ENCODE measurements around the gene UBN2. TPM values are rescaled to one million over a fixed set of nuclear protein-coding genes. Genes with fewer than 3 reads are reported as not detected.

Gene UBN2
- total and polyA plus RNA-seq, 10 of the 15 experiments (the other 5 are each of a cell fraction or from before 2014, with no cell fraction given) = 0.27 to 8.5 (median 2.5) TPM

DNA sequence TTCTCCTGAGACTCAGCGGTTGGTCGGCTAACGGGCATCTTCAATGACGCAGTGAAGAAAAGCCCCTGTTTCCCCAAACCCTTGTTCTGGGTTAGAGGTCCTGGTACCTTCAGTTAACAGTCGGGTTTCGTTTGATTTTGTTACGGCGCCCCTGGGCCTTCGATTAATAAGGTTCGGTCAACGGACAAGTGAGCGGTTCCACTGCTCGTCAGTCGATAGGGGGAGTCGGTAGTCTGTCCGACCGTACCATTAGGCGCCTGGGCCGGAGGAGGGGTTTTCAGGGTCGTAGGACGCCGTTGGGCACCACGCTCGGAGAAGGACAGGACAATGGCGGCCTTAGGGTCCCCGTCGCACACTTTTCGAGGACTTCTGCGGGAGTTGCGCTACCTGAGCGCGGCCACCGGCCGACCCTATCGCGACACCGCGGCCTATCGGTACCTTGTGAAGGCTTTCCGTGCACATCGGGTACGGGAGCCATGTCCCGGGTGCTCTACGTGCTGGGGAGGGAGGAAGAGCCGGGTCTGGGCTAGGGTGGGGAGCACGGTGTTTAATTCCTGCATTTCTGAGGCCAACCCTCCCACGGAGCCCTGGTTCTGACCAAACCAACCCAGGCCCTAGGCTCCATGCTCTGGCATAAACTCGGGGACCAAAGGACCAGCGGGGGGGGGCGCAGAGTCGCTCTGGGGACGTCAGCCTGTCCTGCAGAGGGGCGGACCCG, 110.2 kb downstream of the UBN2 start, which contains the start of gene FMC1 (continued):
- TF ChIP-seq MYC (IDR thresholded peaks at IDR 0.05; ENCODE audit: insufficient read depth, insufficient read length, insufficient replicate concordance, low read length, severe bottlenecking) (no peak), BCL11A (IDR thresholded peaks at IDR 0.05; ENCODE audit: low read depth, low read length) (no peak), SMAD5 (IDR thresholded peaks at IDR 0.05; ENCODE audit: low read depth) (peak; percentile 52; the same call in 1 of the 2 replicates), CBX3 (IDR thresholded peaks at IDR 0.05; ENCODE audit: borderline replicate concordance, low read depth) (no peak), ESRRA (IDR thresholded peaks at IDR 0.05; ENCODE audit: low read length) (peak; percentile 76; the same call in 1 of the 2 replicates), RAD21 (IDR thresholded peaks at IDR 0.05; ENCODE audit: insufficient read depth, low read depth, low read length) (no peak), TARDBP (IDR thresholded peaks at IDR 0.05; ENCODE audit: borderline replicate concordance) (peak; percentile 48; the same call in 1 of the 2 replicates), NR2C1 (IDR thresholded peaks at IDR 0.05) (no peak; the same call in 1 of the 2 replicates), ZNF274 (IDR thresholded peaks at IDR 0.05; ENCODE audit: insufficient read depth, insufficient read length) (no peak), CREM (IDR thresholded peaks at IDR 0.05; ENCODE audit: low read depth) (peak; percentile 94), POLR2AphosphoS5 (IDR thresholded peaks at IDR 0.05; ENCODE audit: low read length) (peak; percentile 72), ZNF217 (IDR thresholded peaks at IDR 0.05) (no peak), MEF2A (IDR thresholded peaks at IDR 0.05; ENCODE audit: insufficient read depth, low read depth, low read length) (no peak), NR2F1 (conservative IDR thresholded peaks at IDR 0.05) (peak; percentile 79), RAD51 (IDR thresholded peaks at IDR 0.05) (no peak), PML (IDR thresholded peaks at IDR 0.05; ENCODE audit: low read length) (peak; percentile 86; the same call in 1 of the 2 replicates), CBX5 (IDR thresholded peaks at IDR 0.05; ENCODE audit: low read depth) (no peak), SPI1 (IDR thresholded peaks at IDR 0.05; ENCODE audit: borderline replicate concordance, insufficient read depth, low read depth, low read length) (no peak), PAX8 (IDR thresholded peaks at IDR 0.05) (0 out of 2 replicates have a peak, but pooled peaks have one; percentile 15), STAT1 (conservative IDR thresholded peaks at IDR 0.05) (peak; percentile 70; the same call in 1 of the 2 replicates), NFIC (IDR thresholded peaks at IDR 0.05; ENCODE audit: low read depth, low read length) (no peak; the same call in 1 of the 2 replicates), IKZF2 (IDR thresholded peaks at IDR 0.05) (peak in 1 of 2 experiments; percentile 48; a peak in 3 of 4 replicates), RCOR1 (conservative IDR thresholded peaks at IDR 0.05; ENCODE audit: low read depth, low read length) (no peak), ZNF207 (IDR thresholded peaks at IDR 0.05; ENCODE audit: borderline replicate concordance) (no peak)
- TF ChIP-seq, protein P1, sequence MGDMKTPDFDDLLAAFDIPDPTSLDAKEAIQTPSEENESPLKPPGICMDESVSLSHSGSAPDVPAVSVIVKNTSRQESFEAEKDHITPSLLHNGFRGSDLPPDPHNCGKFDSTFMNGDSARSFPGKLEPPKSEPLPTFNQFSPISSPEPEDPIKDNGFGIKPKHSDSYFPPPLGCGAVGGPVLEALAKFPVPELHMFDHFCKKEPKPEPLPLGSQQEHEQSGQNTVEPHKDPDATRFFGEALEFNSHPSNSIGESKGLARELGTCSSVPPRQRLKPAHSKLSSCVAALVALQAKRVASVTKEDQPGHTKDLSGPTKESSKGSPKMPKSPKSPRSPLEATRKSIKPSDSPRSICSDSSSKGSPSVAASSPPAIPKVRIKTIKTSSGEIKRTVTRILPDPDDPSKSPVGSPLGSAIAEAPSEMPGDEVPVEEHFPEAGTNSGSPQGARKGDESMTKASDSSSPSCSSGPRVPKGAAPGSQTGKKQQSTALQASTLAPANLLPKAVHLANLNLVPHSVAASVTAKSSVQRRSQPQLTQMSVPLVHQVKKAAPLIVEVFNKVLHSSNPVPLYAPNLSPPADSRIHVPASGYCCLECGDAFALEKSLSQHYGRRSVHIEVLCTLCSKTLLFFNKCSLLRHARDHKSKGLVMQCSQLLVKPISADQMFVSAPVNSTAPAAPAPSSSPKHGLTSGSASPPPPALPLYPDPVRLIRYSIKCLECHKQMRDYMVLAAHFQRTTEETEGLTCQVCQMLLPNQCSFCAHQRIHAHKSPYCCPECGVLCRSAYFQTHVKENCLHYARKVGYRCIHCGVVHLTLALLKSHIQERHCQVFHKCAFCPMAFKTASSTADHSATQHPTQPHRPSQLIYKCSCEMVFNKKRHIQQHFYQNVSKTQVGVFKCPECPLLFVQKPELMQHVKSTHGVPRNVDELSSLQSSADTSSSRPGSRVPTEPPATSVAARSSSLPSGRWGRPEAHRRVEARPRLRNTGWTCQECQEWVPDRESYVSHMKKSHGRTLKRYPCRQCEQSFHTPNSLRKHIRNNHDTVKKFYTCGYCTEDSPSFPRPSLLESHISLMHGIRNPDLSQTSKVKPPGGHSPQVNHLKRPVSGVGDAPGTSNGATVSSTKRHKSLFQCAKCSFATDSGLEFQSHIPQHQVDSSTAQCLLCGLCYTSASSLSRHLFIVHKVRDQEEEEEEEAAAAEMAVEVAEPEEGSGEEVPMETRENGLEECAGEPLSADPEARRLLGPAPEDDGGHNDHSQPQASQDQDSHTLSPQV (IDR thresholded peaks at IDR 0.05) = no peak
- TF ChIP-seq, protein P2, sequence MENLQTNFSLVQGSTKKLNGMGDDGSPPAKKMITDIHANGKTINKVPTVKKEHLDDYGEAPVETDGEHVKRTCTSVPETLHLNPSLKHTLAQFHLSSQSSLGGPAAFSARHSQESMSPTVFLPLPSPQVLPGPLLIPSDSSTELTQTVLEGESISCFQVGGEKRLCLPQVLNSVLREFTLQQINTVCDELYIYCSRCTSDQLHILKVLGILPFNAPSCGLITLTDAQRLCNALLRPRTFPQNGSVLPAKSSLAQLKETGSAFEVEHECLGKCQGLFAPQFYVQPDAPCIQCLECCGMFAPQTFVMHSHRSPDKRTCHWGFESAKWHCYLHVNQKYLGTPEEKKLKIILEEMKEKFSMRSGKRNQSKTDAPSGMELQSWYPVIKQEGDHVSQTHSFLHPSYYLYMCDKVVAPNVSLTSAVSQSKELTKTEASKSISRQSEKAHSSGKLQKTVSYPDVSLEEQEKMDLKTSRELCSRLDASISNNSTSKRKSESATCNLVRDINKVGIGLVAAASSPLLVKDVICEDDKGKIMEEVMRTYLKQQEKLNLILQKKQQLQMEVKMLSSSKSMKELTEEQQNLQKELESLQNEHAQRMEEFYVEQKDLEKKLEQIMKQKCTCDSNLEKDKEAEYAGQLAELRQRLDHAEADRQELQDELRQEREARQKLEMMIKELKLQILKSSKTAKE (IDR thresholded peaks at IDR 0.05; ENCODE audit: low read depth, poor library complexity, severe bottlenecking) = no peak
